GM18873 (cell line): ENCODE data around the gene LONRF3.

Source experiments
- ATAC-seq: cut with Tn5 transposase; IDR thresholded peaks from one replicate; pipeline ENCODE4 v1.9.1; 2021; ENCODE audit warnings: mild to moderate bottlenecking, moderate library complexity, moderate number of reproducible peaks; ENCODE audit not compliant: unreplicated experiment, low FRiP score

LONRF3 gene

GRCh38 chrX:118974088-118974907, at the start of gene LONRF3:
TSS of gene LONRF3 (plus strand) at chrX:118974618. CDS start at chrX:118974781, 163 bp downstream.
- no peak for ATAC-seq

- ATAC-seq = no peak
Observed at GRCh38 chrX:118928151-118928550, 46.3 kb upstream of the LONRF3 start.

- no peak for ATAC-seq
Observed at GRCh38 chrX:118935352-118935751, 39.1 kb upstream of the LONRF3 start.

GRCh38 chrX:118941147-118941546, 33.3 kb upstream of the LONRF3 start:
- no peak for ATAC-seq

- no peak for ATAC-seq
Observed at GRCh38 chrX:118943102-118943501, 31.3 kb upstream of the LONRF3 start.

GRCh38 chrX:118945921-118946320, 28.5 kb upstream of the LONRF3 start:
- no peak for ATAC-seq

GRCh38 chrX:118948270-118948669, 26.1 kb upstream of the LONRF3 start:
- ATAC-seq = no peak

GRCh38 chrX:118961866-118962560, 12.4 kb upstream of the LONRF3 start:
- no peak for ATAC-seq

GRCh38 chrX:118963159-118963558, 11.3 kb upstream of the LONRF3 start:
- ATAC-seq = no peak

- ATAC-seq = no peak
Observed at GRCh38 chrX:118964252-118964651, 10.2 kb upstream of the LONRF3 start.

GRCh38 chrX:118965395-118965794, 9.0 kb upstream of the LONRF3 start:
- no peak for ATAC-seq

- ATAC-seq = no peak
Observed at GRCh38 chrX:118968031-118968430, 6.4 kb upstream of the LONRF3 start.

- ATAC-seq = no peak
Observed at GRCh38 chrX:118971552-118971951, 2.9 kb upstream of the LONRF3 start.

GRCh38 chrX:118973389-118974087, 880 bp upstream of the LONRF3 start:
- no peak for ATAC-seq

- no peak for ATAC-seq
Observed at GRCh38 chrX:118974908-118975671, 672 bp downstream of the LONRF3 start.

- no peak for ATAC-seq
Observed at GRCh38 chrX:118975831-118976598, 1.6 kb downstream of the LONRF3 start.

GRCh38 chrX:118976599-118977340, 2.4 kb downstream of the LONRF3 start:
- no peak for ATAC-seq

GRCh38 chrX:118977424-118977823, 3.0 kb downstream of the LONRF3 start:
- no peak for ATAC-seq

- ATAC-seq = no peak
Observed at GRCh38 chrX:118978451-118978850, 4.0 kb downstream of the LONRF3 start.
